WTC11 (cell line): ENCODE data around the gene ARID1A. TPM values are rescaled to one million over a fixed set of nuclear protein-coding genes. Genes with fewer than 3 reads are reported as not detected.

Experiments
- total RNA-seq: library from RNA; stranded (reverse); gene quantifications from 3 replicates; pipeline ENCODE4 v1.2.3, GENCODE V29; 2021

Gene ARID1A
- total RNA-seq, 1 experiment from 2014 or later: 98.0 TPM

Other genes starting within 250 kb of the ARID1A start
- gene HMGN2, start 223.6 kb upstream of the ARID1A start, total RNA-seq: 374 to 414 TPM (median 379 TPM) in 3 replicates
- gene RPS6KA1, start 166.3 kb upstream of the ARID1A start, total RNA-seq: 55.6 to 65.5 TPM (median 57.7 TPM) in 3 replicates
- gene PIGV, start 91.9 kb downstream of the ARID1A start, total RNA-seq: 13.1 to 15.0 TPM (median 13.7 TPM) in 3 replicates
- 26.5 to 29.8 TPM (median 28.7 TPM) in 3 replicates for gene ZDHHC18, start 130.7 kb downstream of the ARID1A start, total RNA-seq
- 8.0 to 14.3 TPM (median 8.0 TPM) in 3 replicates for gene SFN, start 167.1 kb downstream of the ARID1A start, total RNA-seq
- 31.7 to 38.5 TPM (median 34.2 TPM) in 3 replicates for gene GPN2, start 194.3 kb downstream of the ARID1A start, total RNA-seq
- 16.1 to 19.2 TPM (median 16.3 TPM) in 3 replicates for gene GPATCH3, start 204.5 kb downstream of the ARID1A start, total RNA-seq
- gene NR0B2, start 218.0 kb downstream of the ARID1A start, total RNA-seq: not detected in 3 replicates
- 101 to 118 TPM (median 108 TPM) in 3 replicates for gene NUDC, start 225.7 kb downstream of the ARID1A start, total RNA-seq